ENCODE results near the gene ERG28.

DNA sequence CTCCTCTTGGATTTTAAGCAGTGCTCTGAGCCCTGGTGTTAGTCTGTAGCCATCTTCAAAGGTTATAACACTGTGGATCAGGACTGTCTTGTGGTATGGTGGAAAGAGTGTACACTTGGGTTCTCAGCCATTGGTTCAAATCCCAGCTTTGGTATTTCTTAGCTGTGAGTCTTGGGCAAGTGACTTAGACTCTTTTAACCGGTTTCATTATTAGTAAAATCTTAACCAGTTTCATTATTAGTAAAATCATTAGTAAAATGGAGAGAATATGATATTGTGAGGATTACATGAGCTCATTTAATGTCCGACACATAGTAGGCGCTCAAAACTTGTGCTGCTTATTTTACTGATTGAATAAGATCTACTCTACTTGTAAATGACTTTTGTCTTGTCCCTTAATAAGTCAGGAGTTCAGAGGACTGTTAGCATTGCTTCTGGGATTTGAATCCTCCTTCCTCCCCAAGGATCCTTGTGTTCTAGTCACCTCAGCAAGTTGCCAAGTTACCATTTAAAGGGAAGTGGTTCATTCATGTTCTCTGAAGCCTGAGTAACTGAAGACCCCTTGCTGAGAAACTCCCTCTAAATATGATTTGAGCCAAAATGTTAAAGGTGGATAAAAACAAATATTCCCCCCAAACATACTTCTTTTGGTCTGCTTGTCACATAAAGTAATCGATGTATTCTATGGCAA is 12.8 kb upstream of the ERG28 start:
- TF ChIP-seq, protein P1, sequence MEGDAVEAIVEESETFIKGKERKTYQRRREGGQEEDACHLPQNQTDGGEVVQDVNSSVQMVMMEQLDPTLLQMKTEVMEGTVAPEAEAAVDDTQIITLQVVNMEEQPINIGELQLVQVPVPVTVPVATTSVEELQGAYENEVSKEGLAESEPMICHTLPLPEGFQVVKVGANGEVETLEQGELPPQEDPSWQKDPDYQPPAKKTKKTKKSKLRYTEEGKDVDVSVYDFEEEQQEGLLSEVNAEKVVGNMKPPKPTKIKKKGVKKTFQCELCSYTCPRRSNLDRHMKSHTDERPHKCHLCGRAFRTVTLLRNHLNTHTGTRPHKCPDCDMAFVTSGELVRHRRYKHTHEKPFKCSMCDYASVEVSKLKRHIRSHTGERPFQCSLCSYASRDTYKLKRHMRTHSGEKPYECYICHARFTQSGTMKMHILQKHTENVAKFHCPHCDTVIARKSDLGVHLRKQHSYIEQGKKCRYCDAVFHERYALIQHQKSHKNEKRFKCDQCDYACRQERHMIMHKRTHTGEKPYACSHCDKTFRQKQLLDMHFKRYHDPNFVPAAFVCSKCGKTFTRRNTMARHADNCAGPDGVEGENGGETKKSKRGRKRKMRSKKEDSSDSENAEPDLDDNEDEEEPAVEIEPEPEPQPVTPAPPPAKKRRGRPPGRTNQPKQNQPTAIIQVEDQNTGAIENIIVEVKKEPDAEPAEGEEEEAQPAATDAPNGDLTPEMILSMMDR (IDR thresholded peaks at IDR 0.05): no peak
- TF ChIP-seq POLR2AphosphoS5 (IDR thresholded peaks at IDR 0.05): no peak
